Fibroblast of the aortic adventitia (primary cell): ENCODE measurements around the gene WHAMM. TPM values are rescaled to one million over a fixed set of nuclear protein-coding genes. Genes with fewer than 3 reads are reported as not detected.

ENCODE experiments used
- DNase-seq: peaks from one replicate; pipeline ENCODE4 v3.0.0-alpha.2; 2010; ENCODE audit warnings: low read depth
- H3K4me3 ChIP-seq: 2 replicates; pipeline ENCODE4 v1.5.1; 2011; ENCODE audit warnings: low read depth, mild to moderate bottlenecking, control low read depth, low read length, moderate library complexity
- total RNA-seq: library from RNA; depleted of rRNA; stranded (reverse); fragments of >200 nt; gene quantifications from 2 replicates; pipeline ENCODE4 v1.2.3, GENCODE V29; 2012; ENCODE audit warnings: low replicate concordance
- TF ChIP-seq, protein P1 (sequence below): IDR thresholded peaks from 2 replicates; pipeline ENCODE4 v1.5.1; 2011; ENCODE audit warnings: mild to moderate bottlenecking, low read length, control low read depth, inconsistent platforms; ENCODE audit not compliant: insufficient read depth

WHAMM gene
- total RNA-seq, 1 donor: 4.4 TPM

- no peak for DNase-seq
- TF ChIP-seq, protein P1, sequence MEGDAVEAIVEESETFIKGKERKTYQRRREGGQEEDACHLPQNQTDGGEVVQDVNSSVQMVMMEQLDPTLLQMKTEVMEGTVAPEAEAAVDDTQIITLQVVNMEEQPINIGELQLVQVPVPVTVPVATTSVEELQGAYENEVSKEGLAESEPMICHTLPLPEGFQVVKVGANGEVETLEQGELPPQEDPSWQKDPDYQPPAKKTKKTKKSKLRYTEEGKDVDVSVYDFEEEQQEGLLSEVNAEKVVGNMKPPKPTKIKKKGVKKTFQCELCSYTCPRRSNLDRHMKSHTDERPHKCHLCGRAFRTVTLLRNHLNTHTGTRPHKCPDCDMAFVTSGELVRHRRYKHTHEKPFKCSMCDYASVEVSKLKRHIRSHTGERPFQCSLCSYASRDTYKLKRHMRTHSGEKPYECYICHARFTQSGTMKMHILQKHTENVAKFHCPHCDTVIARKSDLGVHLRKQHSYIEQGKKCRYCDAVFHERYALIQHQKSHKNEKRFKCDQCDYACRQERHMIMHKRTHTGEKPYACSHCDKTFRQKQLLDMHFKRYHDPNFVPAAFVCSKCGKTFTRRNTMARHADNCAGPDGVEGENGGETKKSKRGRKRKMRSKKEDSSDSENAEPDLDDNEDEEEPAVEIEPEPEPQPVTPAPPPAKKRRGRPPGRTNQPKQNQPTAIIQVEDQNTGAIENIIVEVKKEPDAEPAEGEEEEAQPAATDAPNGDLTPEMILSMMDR: no peak
Measured at GRCh38 chr15:82882273-82882928, 73.0 kb downstream of the WHAMM start.

More at GRCh38 chr15:82882273-82882928, 73.0 kb downstream of the WHAMM start:
- no peak overlapping the region for H3K4me3 ChIP-seq

Other genes starting within 250 kb of the WHAMM start
- 25.5 and 40.9 TPM in 2 replicates for gene CPEB1, start 162.3 kb upstream of the WHAMM start, total RNA-seq
- gene AP3B2, start 99.8 kb upstream of the WHAMM start, total RNA-seq: 1.8 and 5.8 TPM in 2 replicates
- gene FSD2, start 3.6 kb upstream of the WHAMM start, total RNA-seq: not detected in 2 replicates
- 1.5 and 5.4 TPM in 2 replicates for gene HOMER2, start 143.1 kb downstream of the WHAMM start, total RNA-seq
- gene RAMAC, start 176.6 kb downstream of the WHAMM start, total RNA-seq: 31.7 and 32.6 TPM in 2 replicates
- gene C15orf40, start 202.0 kb downstream of the WHAMM start, total RNA-seq: 15.8 and 22.5 TPM in 2 replicates